Cardiac septum (tissue), 1 donor: ENCODE results near the gene NPIPB2. TPM values are rescaled to one million over a fixed set of nuclear protein-coding genes. Genes with fewer than 3 reads are reported as not detected.
"Not testable (repeated sequence)": the region's sequence is repeated elsewhere in the genome, so short reads cannot be mapped to it uniquely, and the experiment has no call there.

Experiments
- DNase-seq: peaks from one replicate; pipeline ENCODE4 v3.0.0-alpha.2; 2020; ENCODE audit warnings: low spot score
- intact Hi-C: fragments of 100-400 bp; cut with DNase I; formaldehyde crosslinking; loops from one replicate; pipeline ENCODE4 v1.14.0; 2022
- total RNA-seq: library from RNA; stranded (reverse); fragmentation: NEBNext Ultra II Directional; extraction: Animal tissue kit (Norgen Biotek cat#: 25700); gene quantifications from one replicate; pipeline ENCODE4 v1.2.1, GENCODE V29; 2021
- donor health status: DM: no; HTN: no; CAD: no.

Gene NPIPB2
- total RNA-seq, 1 donor from 2014 or later, result 1.9 TPM

DNA sequence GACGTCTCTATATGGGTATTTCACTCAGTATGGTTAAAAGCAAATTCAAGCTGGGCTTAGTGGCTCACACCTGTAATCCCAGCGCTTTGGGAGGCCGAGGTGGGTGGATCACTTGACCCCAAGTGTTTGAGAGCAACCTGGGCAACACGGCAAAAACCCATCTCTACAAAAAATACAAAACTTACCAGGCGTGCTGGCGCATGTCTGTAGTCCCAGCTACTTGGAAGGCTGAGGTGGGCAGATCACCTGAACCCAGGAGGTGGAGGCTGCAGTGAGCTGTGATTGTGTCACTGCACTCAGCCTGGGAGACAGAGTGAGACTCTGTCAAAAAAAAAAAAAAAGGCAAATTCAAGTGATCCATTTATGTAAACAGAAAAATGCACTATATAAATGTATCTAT lies 21.9 kb upstream of the NPIPB2 start:
- intact Hi-C loops, result no loop called here
- DNase-seq, result no peak

DNA sequence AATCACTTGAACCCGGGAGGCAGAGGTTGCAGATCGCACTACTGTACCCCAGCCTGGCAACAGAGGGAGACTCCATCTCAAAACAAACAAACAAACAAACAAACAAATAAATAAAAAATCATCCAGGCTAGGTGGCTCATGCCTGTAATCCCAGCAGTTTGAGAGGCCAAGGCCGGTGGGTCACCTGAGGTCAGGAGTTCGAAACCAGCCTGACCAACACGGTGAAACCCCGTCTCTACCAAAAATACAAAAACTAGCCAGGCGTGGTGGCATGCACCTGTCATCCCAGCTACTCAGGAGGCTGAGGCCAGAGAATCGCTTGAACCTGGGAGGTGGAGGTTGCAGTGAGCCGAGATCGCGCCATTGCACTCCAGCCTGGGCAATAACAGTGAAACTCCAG lies 21.1 kb upstream of the NPIPB2 start:
- intact Hi-C loops, result not testable (repeated sequence)

GRCh38 chr16:11962457-11962856 lies 20.6 kb upstream of the NPIPB2 start:
- DNase-seq, intact Hi-C loops: not testable (repeated sequence)

More for the DNA sequence above, 21.1 kb upstream of the NPIPB2 start:
- DNase-seq, result not testable (repeated sequence)

DNA sequence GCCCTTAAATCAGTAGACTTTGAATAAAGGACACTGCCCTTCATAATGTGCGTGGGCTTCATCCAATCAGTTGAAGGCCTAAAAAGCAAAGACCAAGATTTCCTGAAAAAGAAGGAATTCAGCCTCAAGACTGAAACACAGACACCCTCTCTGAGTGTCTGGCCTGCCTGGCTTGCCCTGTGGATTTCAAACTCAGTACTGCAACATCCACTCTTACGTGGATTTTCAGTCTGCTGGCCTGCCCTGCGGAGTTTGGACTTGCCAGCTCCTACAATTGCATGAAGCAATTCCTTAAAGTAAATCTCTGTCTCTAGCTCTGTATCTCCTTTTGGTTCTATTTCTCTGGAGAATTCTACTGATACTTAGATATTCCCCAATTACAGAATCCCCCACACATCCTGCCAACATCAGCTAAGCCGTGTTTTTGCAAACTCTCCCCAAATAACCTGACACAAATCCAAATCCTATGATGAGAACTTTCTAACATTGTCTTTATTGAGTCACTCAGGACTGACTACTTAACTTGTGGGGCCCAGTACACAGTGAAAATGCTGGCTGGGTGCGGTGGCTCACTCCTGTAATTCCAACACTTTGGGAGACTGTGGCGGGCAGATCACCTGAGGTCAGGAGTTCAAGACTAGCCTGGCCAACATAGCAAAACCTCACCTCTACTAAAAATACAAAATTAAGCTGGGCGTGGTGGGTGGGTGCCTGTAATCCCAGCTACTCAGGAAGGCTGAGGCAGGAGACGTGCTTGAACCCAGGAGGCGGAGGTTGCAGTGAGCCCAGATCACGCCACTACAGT lies 15.9 kb upstream of the NPIPB2 start:
- intact Hi-C loops, result no loop called here
- DNase-seq, result no peak

- no peak for DNase-seq
- intact Hi-C loops, result no loop called here
These were observed 14.7 kb upstream of the NPIPB2 start for GRCh38 chr16:11956558-11956957.

DNA sequence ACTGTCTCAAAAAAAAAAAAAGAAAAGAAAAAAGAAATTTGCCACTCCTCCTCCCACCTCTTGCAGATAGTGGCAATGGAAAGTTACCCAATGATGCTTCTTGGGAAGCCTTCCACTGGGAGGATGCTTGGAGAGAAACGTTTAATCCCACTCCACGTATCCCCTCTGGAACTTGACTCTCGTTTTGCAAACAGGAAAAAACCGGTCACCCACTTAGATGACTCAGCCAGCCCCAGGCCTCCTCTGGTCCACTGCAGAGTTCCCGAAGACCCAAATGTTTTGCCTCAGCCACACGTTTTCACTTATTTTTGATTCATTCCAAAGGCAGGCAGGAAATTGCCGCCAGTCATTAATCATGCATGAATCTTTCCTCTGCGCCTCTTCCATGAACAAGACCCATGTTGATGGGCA lies 13.9 kb upstream of the NPIPB2 start:
- DNase-seq, result no peak
- intact Hi-C loops, result no loop called here

- not testable (repeated sequence) for DNase-seq
- intact Hi-C loops, result loop anchor here (5.0 kb wide), 1 partner anchor 114 kb away; no protein-coding TSS in a partner anchor
These were observed 11.7 kb upstream of the NPIPB2 start for GRCh38 chr16:11953576-11953975.

- intact Hi-C loops, result loop anchor here (5.0 kb wide), 1 partner anchor 117 kb away; no protein-coding TSS in a partner anchor
- no peak for DNase-seq
These were observed 8.5 kb upstream of the NPIPB2 start for GRCh38 chr16:11950388-11950787.

- intact Hi-C loops, result no loop called here
These were observed 7.7 kb upstream of the NPIPB2 start for GRCh38 chr16:11949527-11949926.

GRCh38 chr16:11948819-11949218 lies 7.0 kb upstream of the NPIPB2 start:
- DNase-seq, result no peak
- intact Hi-C loops, result no loop called here

More at GRCh38 chr16:11949527-11949926, 7.7 kb upstream of the NPIPB2 start:
- DNase-seq, result no peak

- DNase-seq, result no peak
- intact Hi-C loops, result no loop called here
These were observed 4.6 kb upstream of the NPIPB2 start for GRCh38 chr16:11946433-11946832.

GRCh38 chr16:11927350-11927749 lies 14.5 kb downstream of the NPIPB2 start:
- intact Hi-C loops, DNase-seq: not testable (repeated sequence)

- DNase-seq, intact Hi-C loops: not testable (repeated sequence)
These were observed 17.8 kb downstream of the NPIPB2 start for GRCh38 chr16:11924046-11924445.

GRCh38 chr16:11916524-11917285 lies 25.1 kb downstream of the NPIPB2 start:
- intact Hi-C loops, result loop anchor here (1.0 to 10.0 kb wide), 3 partner anchors 60 to 888 kb away; partner anchors contain the start of genes CPPED1, RSL1D1 and SNX29
- no peak for DNase-seq

DNA sequence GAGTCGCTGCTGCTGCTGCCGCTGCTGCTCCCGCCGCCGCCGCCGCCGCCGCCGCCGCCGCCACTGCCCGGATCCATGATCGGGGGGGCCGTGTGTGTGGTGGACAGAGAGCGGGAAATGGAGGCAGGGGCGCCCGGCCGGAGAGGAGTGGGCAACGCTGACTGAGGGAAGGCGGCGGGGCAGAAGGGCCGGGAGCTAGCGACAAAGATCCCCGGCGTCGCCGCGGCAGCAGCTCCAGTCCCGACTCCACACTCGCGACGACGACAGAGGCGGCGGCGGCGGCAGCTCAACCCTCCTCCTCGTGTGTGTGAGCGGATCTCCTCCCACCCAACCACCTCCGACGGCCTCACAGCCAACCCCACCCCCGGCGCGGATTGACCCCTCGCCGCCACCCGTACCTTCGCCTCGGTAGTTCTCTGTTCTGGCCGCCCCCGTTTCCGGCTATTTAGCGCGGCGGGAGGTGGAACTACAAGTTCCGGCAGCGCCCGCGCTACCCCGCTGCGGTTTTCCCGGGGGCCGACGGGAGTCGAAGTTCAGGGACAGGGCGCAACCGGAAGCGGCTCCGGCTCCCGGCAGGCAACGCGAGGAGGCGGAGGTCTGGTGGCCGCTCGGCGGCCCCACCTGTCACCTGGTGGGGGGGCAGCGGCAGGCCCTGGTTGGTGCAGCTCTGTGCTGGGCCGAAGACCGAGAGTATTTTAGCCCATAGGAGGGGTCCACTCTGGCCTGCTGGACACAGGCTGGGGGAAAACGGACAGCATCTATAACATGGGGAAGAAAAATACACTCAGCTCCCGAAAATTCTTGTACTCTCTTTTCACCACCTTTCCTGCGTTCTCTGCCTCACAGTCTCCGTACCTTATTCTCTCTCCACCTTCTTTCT lies 26.0 kb downstream of the NPIPB2 start, which contains the start of gene GSPT1:
Gene GSPT1 (minus strand): TSS at position 313 of the 880 bp plus-strand sequence. CDS start 236 bp downstream, at position 77.
- intact Hi-C loops, result loop anchor here (1.0 to 10.0 kb wide), 3 partner anchors 61 to 889 kb away; partner anchors contain the start of genes CPPED1, RSL1D1 and SNX29
- DNase-seq, result peak; percentile 99

DNA sequence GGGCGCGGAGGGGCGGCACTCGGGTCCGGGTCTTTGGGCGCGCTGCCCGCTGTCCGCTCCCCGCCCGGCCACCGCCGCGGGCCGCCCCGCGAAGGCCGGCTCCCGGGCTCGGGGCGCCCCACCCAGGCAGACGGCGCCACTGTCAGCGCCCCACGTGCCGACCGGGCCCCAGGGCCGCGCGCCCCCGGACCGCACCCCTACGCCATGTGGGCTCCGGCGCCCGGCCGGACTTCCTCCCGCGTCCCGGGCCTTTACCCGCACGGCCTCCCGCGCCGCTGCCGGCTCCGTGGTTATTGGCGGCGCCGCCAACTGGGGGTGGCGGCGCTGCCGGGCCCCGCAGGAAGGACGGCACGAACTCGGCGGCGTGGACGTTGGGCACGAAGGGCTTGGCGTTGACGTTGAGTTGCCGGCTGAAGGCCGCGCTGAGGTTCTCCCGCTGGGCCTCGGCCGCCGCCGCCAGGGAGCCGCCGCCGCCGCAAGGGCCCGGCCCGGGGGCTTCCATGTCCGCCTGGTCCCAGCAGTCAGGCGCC lies 26.7 kb downstream of the NPIPB2 start:
- intact Hi-C loops, result loop anchor here (10.0 kb wide), 1 partner anchor 890 kb away; the partner anchor contains the start of gene CPPED1
- peak; percentile 78 for DNase-seq

DNA sequence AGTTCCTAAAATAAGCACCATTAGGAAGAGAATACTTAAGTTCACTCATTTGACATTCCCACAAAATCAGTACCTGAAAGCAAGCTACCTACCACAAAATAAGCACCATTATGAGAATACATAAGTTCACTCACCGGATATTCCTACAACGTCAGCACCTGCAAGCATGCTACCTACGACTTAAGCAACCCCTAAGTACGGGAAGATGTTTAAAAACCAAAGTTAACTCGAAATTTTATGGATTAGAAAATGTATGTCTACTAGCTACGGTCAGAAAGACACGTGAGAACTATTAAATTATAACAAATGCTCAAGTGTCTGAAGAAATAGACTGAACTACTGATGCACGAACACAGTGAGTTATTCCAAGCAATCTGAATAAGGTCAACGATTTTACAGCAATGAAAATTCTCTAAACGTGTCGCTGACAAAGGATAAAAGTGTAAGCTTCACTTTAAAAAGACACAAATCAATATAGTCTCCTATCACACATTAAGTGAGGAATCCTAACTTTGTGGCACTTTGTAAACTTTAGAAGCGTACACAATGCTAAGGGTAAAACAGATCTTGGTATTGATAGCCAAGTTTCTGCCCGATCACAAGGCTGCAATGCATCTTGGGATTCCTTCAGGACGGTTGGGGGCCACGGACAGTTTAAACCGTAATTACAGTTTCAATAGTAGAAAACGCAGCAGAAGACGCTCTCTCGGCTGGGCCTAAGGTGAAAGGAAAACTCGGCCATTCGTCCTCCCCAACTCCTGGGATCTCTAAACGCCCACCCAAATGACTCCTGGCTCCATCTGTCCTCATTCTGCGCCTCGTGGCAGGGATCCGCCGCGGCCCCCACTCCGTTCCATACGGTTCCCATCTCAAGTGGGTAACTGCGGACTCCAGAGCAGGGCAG lies 27.4 kb downstream of the NPIPB2 start:
- no peak for DNase-seq
- intact Hi-C loops, result loop anchor here (10.0 kb wide), 1 partner anchor 890 kb away; the partner anchor contains the start of gene CPPED1
